Breast epithelium (tissue), 4 donors: ENCODE data around the gene ANKS4B. TPM values are rescaled to one million over a fixed set of nuclear protein-coding genes. Genes with fewer than 3 reads are reported as not detected.

ENCODE experiments used
- DNase-seq, 2 donors: peaks; one replicate each; pipeline ENCODE4 v3.0.0-alpha.2; 2019; ENCODE audit warnings: low spot score in 2 of 2
- H3K27ac ChIP-seq, 2 donors: fragments of 200-600 bp; sonication (generic) in 1 of 2; one replicate each; pipeline ENCODE4 v1.5.1; 2016 to 2019; ENCODE audit warnings: mild to moderate bottlenecking in 1 of 2
- H3K27me3 ChIP-seq, 2 donors: fragments of 200-600 bp; sonication (generic) in 1 of 2; one replicate each; pipeline versions ENCODE4 v1.5.1 to v1.6.0; 2017 to 2019; ENCODE audit warnings: control low read depth in 1 of 2, mild to moderate bottlenecking in 1 of 2
- H3K36me3 ChIP-seq: fragments of 200-600 bp; one replicate; pipeline ENCODE4 v1.5.1; 2019
- H3K4me1 ChIP-seq, 2 donors: fragments of 200-600 bp; sonication (generic); one replicate each; pipeline ENCODE4 v1.5.1; 2016 to 2019; ENCODE audit warnings: control low read depth in 1 of 2
- H3K4me3 ChIP-seq, 3 donors: fragments of 200-600 bp; sonication (generic); 1 replicate in 2 of 3; 2 replicates in 1 of 3; pipeline ENCODE4 v1.5.1; 2016 to 2019; ENCODE audit warnings: mild to moderate bottlenecking in 3 of 3, moderate library complexity in 2 of 3
- H3K9me3 ChIP-seq, 2 donors: fragments of 200-600 bp; sonication (generic) in 1 of 2; one replicate each; pipeline ENCODE4 v1.5.1; 2016 to 2019; ENCODE audit warnings: control low read depth in 1 of 2
- CTCF ChIP-seq, 3 donors: fragments of 450-650 bp; IDR thresholded peaks; one replicate each; pipeline ENCODE4 v1.5.1; 2016 to 2017; ENCODE audit warnings: antibody characterized with exemption in 3 of 3, mild to moderate bottlenecking in 3 of 3, moderate library complexity in 3 of 3
- POLR2A ChIP-seq: fragments of 450-650 bp; IDR thresholded peaks from one replicate; pipeline ENCODE4 v1.6.1; 2016; ENCODE audit warnings: antibody characterized with exemption, mild to moderate bottlenecking, moderate library complexity
- POLR2AphosphoS5 ChIP-seq, 3 donors: sonication (generic); formaldehyde crosslinking; IDR thresholded peaks; one replicate each; pipeline ENCODE4 v1.6.1; 2017; ENCODE audit warnings: antibody characterized with exemption in 3 of 3
- intact Hi-C: fragments of 100-400 bp; cut with DNase I; formaldehyde crosslinking; loops from one replicate; pipeline ENCODE4 v1.15.1; 2023; ENCODE audit warnings: low total_unique reads
- total RNA-seq, 3 donors: library from RNA; depleted of rRNA; stranded (reverse); fragments of >200 nt; gene quantifications; one replicate each; pipeline ENCODE4 v1.1.0, GENCODE V29; 2016

ANKS4B gene
- total RNA-seq: under 1 TPM in 1 of 3 donors, not detected in 2; 0.33 TPM

- Histone ChIP-seq H3K4me1 (no peaks in the 10 kb centered on the region), H3K9me3 (no peaks in the 10 kb centered on the region), H3K27me3 (no peaks in the 10 kb centered on the region), H3K27ac (no peak within 1 kb of the TSS), H3K4me3 (no peak within 1 kb of the TSS), H3K36me3 (no peaks in the 10 kb centered on the region)
- TF ChIP-seq CTCF (IDR thresholded peaks at IDR 0.05): no peak
- no peak for TF ChIP-seq POLR2A
- intact Hi-C loops: no loop called here
- no peak for DNase-seq
These were observed at the start of gene ANKS4B for GRCh38 chr16:21233521-21234150. TSS of gene ANKS4B (plus strand) at chr16:21233699. CDS start at chr16:21233738, 39 bp downstream.

DNA sequence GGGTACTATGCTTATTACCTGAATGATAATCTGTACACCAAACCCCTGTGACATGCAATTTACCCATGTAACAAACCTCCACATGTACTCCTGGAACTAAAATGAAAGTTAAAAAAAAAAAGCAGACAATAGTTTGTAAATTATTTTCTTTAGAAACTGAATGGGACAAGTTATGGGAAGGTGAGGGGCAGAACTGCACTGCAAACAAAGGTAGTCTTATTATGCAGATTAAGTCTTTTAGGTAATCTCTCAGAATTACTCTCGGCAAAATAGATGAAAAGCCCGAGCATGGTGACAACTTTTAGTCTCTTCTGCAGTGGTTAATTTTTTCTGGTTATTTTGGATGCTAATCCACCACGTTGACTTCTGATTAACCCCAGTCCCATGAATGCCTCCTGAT is 49.5 kb upstream of the ANKS4B start:
- intact Hi-C loops: no loop called here
- TF ChIP-seq CTCF (IDR thresholded peaks at IDR 0.05): no peak

DNA sequence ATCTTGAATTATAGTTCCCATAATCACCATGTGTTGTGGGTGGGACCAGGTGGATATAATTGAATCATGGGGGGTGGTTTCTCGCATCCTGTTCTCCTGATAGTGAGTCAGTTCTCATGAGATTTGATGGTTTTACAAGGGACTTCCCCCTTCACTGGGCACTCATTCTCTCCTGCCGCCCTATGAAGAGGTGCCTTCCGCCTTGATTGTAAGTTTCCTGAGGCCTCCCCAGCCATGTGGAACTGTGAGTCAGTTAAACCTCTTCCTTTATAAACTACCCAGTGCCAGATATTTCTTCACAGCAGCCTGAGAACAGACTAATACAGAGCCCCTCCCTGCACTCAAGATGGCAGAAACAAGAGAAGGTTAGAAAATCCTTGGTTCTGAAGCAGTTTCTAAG is 48.7 kb upstream of the ANKS4B start:
- intact Hi-C loops: no loop called here
- H3K27me3 ChIP-seq: no peaks in the 10 kb centered on the region
- H3K9me3 ChIP-seq: no peaks in the 10 kb centered on the region
- no peak for DNase-seq
- H3K27ac ChIP-seq: no peak overlapping the region
- no peaks in the 10 kb centered on the region for H3K4me1 ChIP-seq
- no peak overlapping the region for H3K4me3 ChIP-seq
- peaks cover 11% of the 10 kb centered on the region for H3K36me3 ChIP-seq
- TF ChIP-seq POLR2A: no peak
- TF ChIP-seq POLR2AphosphoS5 (IDR thresholded peaks at IDR 0.05): no peak
- TF ChIP-seq CTCF (IDR thresholded peaks at IDR 0.05): no peak

More for the DNA sequence above, 49.5 kb upstream of the ANKS4B start:
- Histone ChIP-seq H3K27me3 (no peaks in the 10 kb centered on the region), H3K36me3 (peaks cover 11% of the 10 kb centered on the region), H3K4me3 (no peak overlapping the region), H3K4me1 (no peaks in the 10 kb centered on the region), H3K27ac (no peak overlapping the region), H3K9me3 (no peaks in the 10 kb centered on the region)
- DNase-seq: no peak

DNA sequence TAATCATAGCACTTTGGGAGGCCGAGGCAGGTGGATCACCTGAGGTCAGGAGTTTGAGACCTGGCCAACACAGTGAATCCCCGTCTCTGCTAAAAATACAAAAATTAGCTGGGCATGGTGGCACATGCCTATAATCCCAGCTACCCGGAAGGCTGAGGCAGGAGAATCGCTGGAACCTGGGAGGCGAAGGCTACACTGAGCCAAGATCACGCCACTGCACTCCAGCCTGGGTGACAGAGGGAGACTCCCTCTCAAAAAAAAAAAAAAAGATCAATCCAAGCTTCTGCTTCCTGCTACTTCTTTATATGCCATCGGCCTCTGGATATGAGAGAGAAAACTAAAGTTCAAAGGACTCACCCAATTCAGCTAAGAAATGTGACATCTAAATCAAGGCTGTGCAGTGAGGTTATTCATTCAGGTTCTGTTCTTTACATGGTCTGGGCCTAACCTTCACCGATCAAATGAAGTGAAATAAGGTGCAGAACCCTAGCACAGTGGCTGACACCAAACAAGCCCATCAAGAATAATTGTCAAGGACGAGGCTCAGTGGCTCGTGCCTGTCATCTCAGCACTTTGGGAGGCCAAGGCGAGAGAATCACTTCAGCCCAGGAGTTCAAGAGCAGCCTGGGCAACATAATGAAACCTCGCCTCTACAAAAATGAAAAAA is 47.7 kb upstream of the ANKS4B start:
- TF ChIP-seq CTCF (IDR thresholded peaks at IDR 0.05) (no peak), POLR2AphosphoS5 (IDR thresholded peaks at IDR 0.05) (no peak), POLR2A (no peak)
- Histone ChIP-seq H3K27ac (no peak overlapping the region), H3K4me3 (no peak overlapping the region), H3K4me1 (no peaks in the 10 kb centered on the region), H3K9me3 (no peaks in the 10 kb centered on the region), H3K27me3 (no peaks in the 10 kb centered on the region), H3K36me3 (peaks cover 11% of the 10 kb centered on the region)
- no peak for DNase-seq
- intact Hi-C loops: no loop called here

GRCh38 chr16:21186326-21186691 is 47.2 kb upstream of the ANKS4B start:
- no peaks in the 10 kb centered on the region for H3K27me3 ChIP-seq
- no peak overlapping the region for H3K4me3 ChIP-seq
- no peak overlapping the region for H3K27ac ChIP-seq
- DNase-seq: no peak
- no peaks in the 10 kb centered on the region for H3K4me1 ChIP-seq
- intact Hi-C loops: no loop called here
- H3K36me3 ChIP-seq: peaks cover 7% of the 10 kb centered on the region
- no peaks in the 10 kb centered on the region for H3K9me3 ChIP-seq
- TF ChIP-seq CTCF (IDR thresholded peaks at IDR 0.05) (no peak), POLR2AphosphoS5 (IDR thresholded peaks at IDR 0.05) (no peak), POLR2A (no peak)
